ENCODE measurements around the gene CBL.
A peak's percentile ranks its signal among the peaks of the same experiment; 100 is the strongest.

The CBL gene

DNA sequence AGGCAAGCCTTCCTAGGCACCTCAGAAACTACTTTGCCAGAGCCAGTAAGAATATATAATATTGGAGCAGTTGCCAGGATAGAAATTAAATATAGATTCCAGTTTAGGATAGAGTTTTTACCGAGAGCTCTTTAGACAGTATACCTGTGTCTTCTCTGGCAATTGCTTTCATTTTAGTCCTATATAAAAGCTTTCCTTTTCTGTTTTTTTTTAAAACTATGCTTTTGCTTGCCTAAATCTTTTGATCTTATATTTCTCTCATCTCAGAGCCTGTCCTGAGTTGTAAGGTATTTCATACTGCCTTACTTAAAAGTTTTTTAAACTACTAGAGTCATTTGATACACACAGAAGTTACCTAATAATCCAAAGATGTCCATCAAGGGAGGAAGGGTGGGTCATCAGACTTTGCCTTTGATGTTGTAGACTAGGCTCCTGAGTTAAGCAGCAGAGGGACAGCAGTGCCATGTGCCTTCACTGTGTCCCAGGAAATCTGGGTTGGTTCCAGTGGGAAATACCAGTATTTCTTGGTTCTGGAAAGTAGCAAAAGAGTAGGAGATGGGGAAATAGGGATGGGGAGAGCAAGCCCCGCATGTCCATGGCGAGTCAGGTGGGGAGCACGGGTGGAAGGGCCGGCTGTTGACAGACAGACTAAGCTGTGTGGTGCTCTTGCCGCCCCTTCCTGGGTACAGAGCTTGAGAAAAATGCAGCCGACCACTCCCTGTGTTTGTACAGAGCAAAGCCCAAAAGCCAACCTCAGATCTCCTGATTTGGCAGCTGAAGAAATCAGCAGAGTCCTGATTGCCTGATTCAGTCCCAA lies 99.6 kb downstream of the CBL start:
- DNase-seq (ENCODE audit: low spot score), result no peak
- TF ChIP-seq, protein P1, sequence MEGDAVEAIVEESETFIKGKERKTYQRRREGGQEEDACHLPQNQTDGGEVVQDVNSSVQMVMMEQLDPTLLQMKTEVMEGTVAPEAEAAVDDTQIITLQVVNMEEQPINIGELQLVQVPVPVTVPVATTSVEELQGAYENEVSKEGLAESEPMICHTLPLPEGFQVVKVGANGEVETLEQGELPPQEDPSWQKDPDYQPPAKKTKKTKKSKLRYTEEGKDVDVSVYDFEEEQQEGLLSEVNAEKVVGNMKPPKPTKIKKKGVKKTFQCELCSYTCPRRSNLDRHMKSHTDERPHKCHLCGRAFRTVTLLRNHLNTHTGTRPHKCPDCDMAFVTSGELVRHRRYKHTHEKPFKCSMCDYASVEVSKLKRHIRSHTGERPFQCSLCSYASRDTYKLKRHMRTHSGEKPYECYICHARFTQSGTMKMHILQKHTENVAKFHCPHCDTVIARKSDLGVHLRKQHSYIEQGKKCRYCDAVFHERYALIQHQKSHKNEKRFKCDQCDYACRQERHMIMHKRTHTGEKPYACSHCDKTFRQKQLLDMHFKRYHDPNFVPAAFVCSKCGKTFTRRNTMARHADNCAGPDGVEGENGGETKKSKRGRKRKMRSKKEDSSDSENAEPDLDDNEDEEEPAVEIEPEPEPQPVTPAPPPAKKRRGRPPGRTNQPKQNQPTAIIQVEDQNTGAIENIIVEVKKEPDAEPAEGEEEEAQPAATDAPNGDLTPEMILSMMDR (IDR thresholded peaks at IDR 0.05; ENCODE audit: extremely low read depth, insufficient read depth, missing control alignments), result no peak
- in situ Hi-C loops (cut with MboI; ENCODE audit: low pct_unique_long_range_greater_than_20kb, low sequenced_read_pairs, unreplicated experiment), result no loop called here

DNA sequence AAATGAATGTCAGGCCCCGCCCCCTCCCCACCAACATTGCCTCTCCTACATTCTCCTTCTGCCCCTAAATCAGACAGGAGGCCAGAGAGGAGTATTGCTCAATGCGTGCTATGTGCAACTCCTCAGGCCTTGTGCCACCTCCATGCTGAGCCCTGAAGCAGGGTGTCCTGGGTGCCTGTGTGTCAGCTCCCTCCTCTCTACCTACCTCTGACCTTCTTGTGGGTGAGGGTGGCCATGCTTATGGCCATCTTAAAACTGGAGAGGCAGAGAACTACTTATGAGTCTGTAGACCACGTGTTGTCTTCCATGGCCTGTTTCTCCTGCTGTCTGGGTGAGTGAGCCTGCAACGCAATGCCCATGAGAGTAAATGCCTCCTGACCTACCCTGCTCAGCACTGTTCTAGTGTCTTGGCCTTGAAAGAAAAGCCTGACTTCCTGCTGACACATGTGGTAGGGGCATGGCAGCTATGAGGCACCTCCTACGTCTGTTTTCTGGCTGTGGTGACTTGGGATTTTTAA lies 100.3 kb downstream of the CBL start:
- in situ Hi-C loops (cut with MboI; ENCODE audit: low pct_unique_long_range_greater_than_20kb, low sequenced_read_pairs, unreplicated experiment), result no loop called here
- no peak for DNase-seq (ENCODE audit: low spot score)
- TF ChIP-seq, protein P1 (IDR thresholded peaks at IDR 0.05; ENCODE audit: extremely low read depth, insufficient read depth, missing control alignments), result no peak

DNA sequence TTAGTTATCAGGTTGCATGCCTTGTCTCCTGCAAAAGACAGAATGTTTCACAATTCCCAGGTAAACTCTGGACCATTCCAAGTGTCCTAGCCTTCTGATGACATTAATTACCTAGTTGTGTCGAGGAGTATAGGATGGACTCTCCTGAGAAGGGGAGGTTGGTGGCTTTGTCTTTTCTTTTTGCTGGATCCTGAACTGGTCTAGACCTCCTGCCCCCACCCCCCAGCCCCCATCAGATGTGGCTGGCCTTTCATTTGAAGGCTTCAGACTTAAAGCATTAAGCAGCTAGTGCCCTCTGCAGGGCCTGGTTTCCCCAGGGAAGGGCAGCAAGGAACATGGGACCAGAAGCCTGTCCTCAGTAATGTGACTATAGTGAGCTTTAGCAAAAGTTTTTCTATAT lies 101.1 kb downstream of the CBL start:
- no peak for DNase-seq (ENCODE audit: low spot score)
- in situ Hi-C loops (cut with MboI; ENCODE audit: low pct_unique_long_range_greater_than_20kb, low sequenced_read_pairs, unreplicated experiment), result no loop called here
- TF ChIP-seq, protein P1 (IDR thresholded peaks at IDR 0.05; ENCODE audit: extremely low read depth, insufficient read depth, missing control alignments), result peak; percentile 21

- TF ChIP-seq, protein P1 (IDR thresholded peaks at IDR 0.05; ENCODE audit: extremely low read depth, insufficient read depth, missing control alignments), result no peak
- in situ Hi-C loops (cut with MboI; ENCODE audit: low pct_unique_long_range_greater_than_20kb, low sequenced_read_pairs, unreplicated experiment), result no loop called here
- DNase-seq (ENCODE audit: low spot score), result no peak
These were observed 101.8 kb downstream of the CBL start for GRCh38 chr11:119307974-119308373.

GRCh38 chr11:119309411-119309810 lies 103.3 kb downstream of the CBL start:
- DNase-seq (ENCODE audit: low spot score), result no peak
- in situ Hi-C loops (cut with MboI; ENCODE audit: low pct_unique_long_range_greater_than_20kb, low sequenced_read_pairs, unreplicated experiment), result no loop called here
- TF ChIP-seq, protein P1 (IDR thresholded peaks at IDR 0.05; ENCODE audit: extremely low read depth, insufficient read depth, missing control alignments), result no peak

DNA sequence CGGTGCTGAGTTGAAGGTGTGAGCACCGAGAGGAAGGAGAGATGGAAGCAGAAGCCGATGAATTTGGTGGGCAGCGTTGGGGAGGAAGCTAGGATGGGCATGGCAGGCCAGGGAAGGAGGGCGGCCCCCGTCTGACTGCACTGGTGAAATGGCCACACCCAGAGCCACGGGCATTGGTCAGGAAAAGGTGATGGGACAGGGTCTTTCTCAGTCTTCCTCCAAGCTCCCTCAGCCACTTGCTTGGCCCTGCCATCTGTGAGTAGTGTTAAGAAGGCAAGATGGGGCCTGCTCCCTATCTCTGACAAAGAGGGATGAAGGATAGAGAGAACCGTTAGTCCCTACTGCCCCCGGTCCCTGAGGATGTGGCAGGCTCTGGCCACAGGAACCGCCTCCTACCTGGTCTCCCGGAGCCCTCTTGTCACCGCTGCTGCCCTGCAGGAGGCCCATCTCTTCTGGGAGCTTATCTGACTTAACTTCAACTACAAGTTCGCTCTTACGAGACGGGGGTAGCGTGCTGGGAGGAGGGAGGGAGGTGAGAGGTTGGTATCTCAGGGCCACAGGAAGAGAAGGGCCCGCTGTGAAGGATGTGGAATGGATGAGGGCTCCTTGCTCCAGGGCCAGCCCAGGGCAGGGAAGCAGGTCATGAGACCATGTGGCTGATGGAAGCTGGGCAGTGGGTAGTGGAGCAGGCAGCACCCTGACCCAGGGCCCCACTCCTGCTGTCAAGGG lies 104.0 kb downstream of the CBL start:
- in situ Hi-C loops (cut with MboI; ENCODE audit: low pct_unique_long_range_greater_than_20kb, low sequenced_read_pairs, unreplicated experiment), result no loop called here
- TF ChIP-seq, protein P1 (IDR thresholded peaks at IDR 0.05; ENCODE audit: extremely low read depth, insufficient read depth, missing control alignments), result no peak
- DNase-seq (ENCODE audit: low spot score), result no peak

Data from GM13977 (cell line).